Measurements from ENCODE around the gene AUTS2.

DNA sequence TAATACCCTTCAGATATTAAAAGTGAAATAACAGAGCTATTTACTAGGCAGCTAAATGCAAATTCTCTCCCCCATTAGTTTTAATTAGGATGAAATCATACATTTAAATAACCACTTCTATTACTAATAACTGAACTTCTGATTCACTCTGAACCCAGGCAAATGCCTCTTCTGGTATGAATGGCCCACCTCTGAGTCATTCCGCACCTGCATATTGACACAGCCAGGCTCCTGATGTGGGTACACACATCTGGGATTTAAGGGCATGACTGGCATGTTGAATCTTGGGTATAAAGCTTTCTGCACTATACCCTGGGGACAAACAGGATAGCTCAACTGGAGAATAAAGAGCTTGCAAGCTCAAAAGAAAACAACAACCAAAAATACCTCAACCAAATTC, 140.9 kb downstream of the AUTS2 start:
- TF ChIP-seq, protein P1, sequence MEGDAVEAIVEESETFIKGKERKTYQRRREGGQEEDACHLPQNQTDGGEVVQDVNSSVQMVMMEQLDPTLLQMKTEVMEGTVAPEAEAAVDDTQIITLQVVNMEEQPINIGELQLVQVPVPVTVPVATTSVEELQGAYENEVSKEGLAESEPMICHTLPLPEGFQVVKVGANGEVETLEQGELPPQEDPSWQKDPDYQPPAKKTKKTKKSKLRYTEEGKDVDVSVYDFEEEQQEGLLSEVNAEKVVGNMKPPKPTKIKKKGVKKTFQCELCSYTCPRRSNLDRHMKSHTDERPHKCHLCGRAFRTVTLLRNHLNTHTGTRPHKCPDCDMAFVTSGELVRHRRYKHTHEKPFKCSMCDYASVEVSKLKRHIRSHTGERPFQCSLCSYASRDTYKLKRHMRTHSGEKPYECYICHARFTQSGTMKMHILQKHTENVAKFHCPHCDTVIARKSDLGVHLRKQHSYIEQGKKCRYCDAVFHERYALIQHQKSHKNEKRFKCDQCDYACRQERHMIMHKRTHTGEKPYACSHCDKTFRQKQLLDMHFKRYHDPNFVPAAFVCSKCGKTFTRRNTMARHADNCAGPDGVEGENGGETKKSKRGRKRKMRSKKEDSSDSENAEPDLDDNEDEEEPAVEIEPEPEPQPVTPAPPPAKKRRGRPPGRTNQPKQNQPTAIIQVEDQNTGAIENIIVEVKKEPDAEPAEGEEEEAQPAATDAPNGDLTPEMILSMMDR (IDR thresholded peaks at IDR 0.05) = no peak
- no peak for TF ChIP-seq POLR2A (IDR thresholded peaks at IDR 0.05)

Measured in thyroid gland (tissue), 4 donors.